ENCODE results near the gene PDPK1. TPM values are rescaled to one million over a fixed set of nuclear protein-coding genes. Genes with fewer than 3 reads are reported as not detected.
"Not testable (repeated sequence)": the region's sequence is repeated elsewhere in the genome, so short reads cannot be mapped to it uniquely, and the experiment has no call there.

Gene PDPK1
- total and polyA plus RNA-seq, 4 donors = 12.1 to 28.1 (median 18.2) TPM

GRCh38 chr16:2611499-2611862 lies 73.7 kb downstream of the PDPK1 start:
- no peak for TF ChIP-seq CTCF (IDR thresholded peaks at IDR 0.05; ENCODE audit: low read depth, low read length, missing input control)
- no peak for TF ChIP-seq HNF4G (IDR thresholded peaks at IDR 0.05)
- no peak for TF ChIP-seq REST (IDR thresholded peaks at IDR 0.05)
- TF ChIP-seq YY1 (IDR thresholded peaks at IDR 0.05) = no peak
- TF ChIP-seq FOXA1 (IDR thresholded peaks at IDR 0.05) = no peak
- TF ChIP-seq SP1 (IDR thresholded peaks at IDR 0.05) = no peak
- TF ChIP-seq JUND (IDR thresholded peaks at IDR 0.05) = no peak
- TF ChIP-seq HNF4A (conservative IDR thresholded peaks at IDR 0.05) = no peak
- no peak for TF ChIP-seq EGR1 (IDR thresholded peaks at IDR 0.05; ENCODE audit: low read depth in 2 of 2)
- TF ChIP-seq NR2F2 (IDR thresholded peaks at IDR 0.05) = no peak
- TF ChIP-seq FOXA2 (IDR thresholded peaks at IDR 0.05) = no peak
- TF ChIP-seq ATF3 (IDR thresholded peaks at IDR 0.05) = no peak
- TF ChIP-seq GABPA (IDR thresholded peaks at IDR 0.05 in 1 of 2, conservative IDR thresholded peaks at IDR 0.05 in 1 of 2) = no peak
- no peak for TF ChIP-seq RAD21 (IDR thresholded peaks at IDR 0.05)
- TF ChIP-seq TAF1 (conservative IDR thresholded peaks at IDR 0.05) = no peak
- TF ChIP-seq RXRA (IDR thresholded peaks at IDR 0.05) = no peak
- no peak for TF ChIP-seq MAX (IDR thresholded peaks at IDR 0.05)
- no peak for TF ChIP-seq ZBTB33 (IDR thresholded peaks at IDR 0.05)
- DNase-seq (ENCODE audit: low spot score) = no peak
- Histone ChIP-seq H3K27ac (ENCODE audit: low read depth in 1 of 2, low read length in 2 of 2) (no peak overlapping the region), H3K4me3 (ENCODE audit: low read depth in 1 of 3, low read length in 3 of 3) (no peak overlapping the region), H3K9ac (ENCODE audit: low read depth in 1 of 2, low read length in 2 of 2) (no peak overlapping the region), H3K4me1 (ENCODE audit: control insufficient read depth in 4 of 4, insufficient read depth in 4 of 4, low read length in 3 of 4) (no peaks in the 10 kb centered on the region), H3K27me3 (ENCODE audit: control insufficient read depth in 4 of 4, insufficient read depth in 4 of 4, low read length in 3 of 4) (no peaks in the 10 kb centered on the region), H3K36me3 (ENCODE audit: control insufficient read depth in 4 of 4, insufficient read depth in 3 of 4, low read depth in 1 of 4, low read length in 3 of 4) (peaks cover 4 to 18% (median 8%) of the 10 kb centered on the region in 4 donors), H3K9me3 (ENCODE audit: control insufficient read depth in 4 of 4, low read length in 3 of 4) (no peaks in the 10 kb centered on the region)
- WGBS = 94% methylated on average over 9 of the region's 12 CpGs

GRCh38 chr16:2611877-2612276 lies 74.1 kb downstream of the PDPK1 start:
- no CpG with 5 or more reads among the region's 17 CpGs for WGBS
- H3K4me3 ChIP-seq (ENCODE audit: low read depth in 1 of 3, low read length in 3 of 3); H3K4me1 ChIP-seq (ENCODE audit: control insufficient read depth in 4 of 4, insufficient read depth in 4 of 4, low read length in 3 of 4); H3K9me3 ChIP-seq (ENCODE audit: control insufficient read depth in 4 of 4, low read length in 3 of 4); H3K9ac ChIP-seq (ENCODE audit: low read depth in 1 of 2, low read length in 2 of 2); H3K27me3 ChIP-seq (ENCODE audit: control insufficient read depth in 4 of 4, insufficient read depth in 4 of 4, low read length in 3 of 4); DNase-seq (ENCODE audit: low spot score); H3K27ac ChIP-seq (ENCODE audit: low read depth in 1 of 2, low read length in 2 of 2): not testable (repeated sequence)
- H3K36me3 ChIP-seq (ENCODE audit: control insufficient read depth in 4 of 4, insufficient read depth in 3 of 4, low read depth in 1 of 4, low read length in 3 of 4) = peaks cover 4 to 18% (median 8%) of the 10 kb centered on the region in 4 donors

- H3K27me3 ChIP-seq (ENCODE audit: control insufficient read depth in 4 of 4, insufficient read depth in 4 of 4, low read length in 3 of 4); DNase-seq (ENCODE audit: low spot score); H3K9me3 ChIP-seq (ENCODE audit: control insufficient read depth in 4 of 4, low read length in 3 of 4); H3K9ac ChIP-seq (ENCODE audit: low read depth in 1 of 2, low read length in 2 of 2); H3K27ac ChIP-seq (ENCODE audit: low read depth in 1 of 2, low read length in 2 of 2); H3K4me1 ChIP-seq (ENCODE audit: control insufficient read depth in 4 of 4, insufficient read depth in 4 of 4, low read length in 3 of 4); H3K4me3 ChIP-seq (ENCODE audit: low read depth in 1 of 3, low read length in 3 of 3): not testable (repeated sequence)
- 94% methylated on average over 14 of the region's 19 CpGs for WGBS
- peaks cover 4 to 18% (median 8%) of the 10 kb centered on the region in 4 donors for H3K36me3 ChIP-seq (ENCODE audit: control insufficient read depth in 4 of 4, insufficient read depth in 3 of 4, low read depth in 1 of 4, low read length in 3 of 4)
Observed at GRCh38 chr16:2613251-2613650, 75.4 kb downstream of the PDPK1 start.
